Keratinocyte (primary cell): ENCODE data around the gene SYT2. TPM values are rescaled to one million over a fixed set of nuclear protein-coding genes. Genes with fewer than 3 reads are reported as not detected.

Source experiments
- DNase-seq: peaks from one replicate; pipeline ENCODE4 v3.0.0-alpha.2; 2011; ENCODE audit warnings: low read depth, missing footprints, low spot score
- FAIRE-seq: peaks from 2 replicates; lab custom pipeline; 2011; peaks lifted over from hg19 to GRCh38; lab: Jason Lieb, UNC
- H2AFZ ChIP-seq: 2 replicates; pipeline ENCODE4 v1.6.0; 2012; ENCODE audit warnings: low read length, control low read depth, inconsistent platforms; ENCODE audit not compliant: control insufficient read depth
- H3K27ac ChIP-seq: 2 replicates; pipeline ENCODE4 v1.5.1; 2011; ENCODE audit warnings: low read length; ENCODE audit not compliant: control insufficient read depth, insufficient read depth
- H3K27me3 ChIP-seq: 3 replicates; pipeline ENCODE4 v1.6.0; 2011; ENCODE audit warnings: low read length; ENCODE audit not compliant: control insufficient read depth, insufficient read depth; ENCODE audit errors: extremely low read depth
- H3K36me3 ChIP-seq, 2 experiments: 2 replicates in 1 of 2; 3 replicates in 1 of 2; pipeline ENCODE4 v1.5.1; 2011; ENCODE audit warnings: low read length in 2 of 2, mild to moderate bottlenecking in 1 of 2; ENCODE audit not compliant: control insufficient read depth in 2 of 2, insufficient read depth in 2 of 2; ENCODE audit errors: extremely low read depth in 1 of 2
- H3K4me1 ChIP-seq: 3 replicates; pipeline ENCODE4 v1.5.1; 2011; ENCODE audit warnings: low read length; ENCODE audit not compliant: control insufficient read depth, insufficient read depth; ENCODE audit errors: extremely low read depth
- H3K4me2 ChIP-seq: 3 replicates; pipeline ENCODE4 v1.6.0; 2011; ENCODE audit warnings: low read depth, low read length; ENCODE audit not compliant: control insufficient read depth, insufficient read depth; ENCODE audit errors: extremely low read depth
- H3K4me3 ChIP-seq, 3 experiments: fragments of 200-600 bp in 1 of 3; sonication (generic) in 1 of 3; 2 replicates in 2 of 3; 3 replicates in 1 of 3; pipeline ENCODE4 v1.5.1; 2011 to 2016; ENCODE audit warnings: low read length in 3 of 3, mild to moderate bottlenecking in 3 of 3, control low read depth in 2 of 3, inconsistent platforms in 1 of 3, low read depth in 1 of 3, mixed read lengths in 1 of 3, mixed run types in 1 of 3, moderate library complexity in 1 of 3; ENCODE audit not compliant: control insufficient read depth in 2 of 3, insufficient read depth in 2 of 3; ENCODE audit errors: extremely low read depth in 1 of 3
- H3K79me2 ChIP-seq: 2 replicates; pipeline ENCODE4 v1.6.0; 2012; ENCODE audit warnings: low read length; ENCODE audit not compliant: control insufficient read depth, insufficient read depth
- H3K9ac ChIP-seq: 3 replicates; pipeline ENCODE4 v1.6.0; 2011; ENCODE audit warnings: low read length; ENCODE audit not compliant: control insufficient read depth, insufficient read depth; ENCODE audit errors: extremely low read depth
- H3K9me1 ChIP-seq: 3 replicates; pipeline ENCODE4 v1.6.0; 2011; ENCODE audit warnings: low read length; ENCODE audit not compliant: control insufficient read depth, insufficient read depth; ENCODE audit errors: extremely low read depth
- H3K9me3 ChIP-seq: 2 replicates; pipeline ENCODE4 v1.5.1; 2012; ENCODE audit warnings: low read depth, low read length; ENCODE audit not compliant: control insufficient read depth
- H4K20me1 ChIP-seq: 3 replicates; pipeline ENCODE4 v1.6.0; 2011; ENCODE audit warnings: low read length; ENCODE audit not compliant: control insufficient read depth, insufficient read depth; ENCODE audit errors: extremely low read depth
- EZH2 ChIP-seq: IDR thresholded peaks from one replicate; pipeline ENCODE4 v1.6.1; 2012; ENCODE audit warnings: inconsistent platforms, mild to moderate bottlenecking, low read length, moderate library complexity
- dilution Hi-C: fragments of 300-500 bp; cut with MboI; formaldehyde crosslinking; loops from one replicate; pipeline ENCODE4 v1.7.0; 2020; ENCODE audit warnings: low sequenced_read_pairs; ENCODE audit not compliant: extremely low pct_ligation_motif_present
- polyA plus RNA-seq, 5 experiments: library from polyadenylated mRNA; depleted of rRNA in 3 of 5; stranded (reverse) in 3 of 5; stranded (forward) in 1 of 5; unstranded in 1 of 5; fragments of >200 nt; gene quantifications; 1 replicate in 1 of 5; 2 replicates in 3 of 5; 3 replicates in 1 of 5; pipeline versions ENCODE4 v1.2.1 to v1.2.3, GENCODE V29; 2011 to 2012; ENCODE audit warnings: missing spikeins in 2 of 5, low read depth in 1 of 5, low replicate concordance in 1 of 5
- TF ChIP-seq, protein P1 (sequence below), 3 experiments: IDR thresholded peaks in 1 of 3; conservative IDR thresholded peaks in 1 of 3; optimal IDR thresholded peaks in 1 of 3; 2 replicates in 2 of 3; 3 replicates in 1 of 3; pipeline versions ENCODE3 to v1.5.1; 2011; ENCODE audit warnings: low read length in 3 of 3, mild to moderate bottlenecking in 3 of 3, moderate library complexity in 2 of 3, control low read depth in 1 of 3, inconsistent platforms in 1 of 3; ENCODE audit not compliant: insufficient read depth in 2 of 3; ENCODE audit errors: extremely low read depth in 1 of 3

The SYT2 gene
- polyA plus RNA-seq, 1 donor (not counting 4 experiments of a cell fraction or from before 2014, with no cell fraction given) = not detected

DNA sequence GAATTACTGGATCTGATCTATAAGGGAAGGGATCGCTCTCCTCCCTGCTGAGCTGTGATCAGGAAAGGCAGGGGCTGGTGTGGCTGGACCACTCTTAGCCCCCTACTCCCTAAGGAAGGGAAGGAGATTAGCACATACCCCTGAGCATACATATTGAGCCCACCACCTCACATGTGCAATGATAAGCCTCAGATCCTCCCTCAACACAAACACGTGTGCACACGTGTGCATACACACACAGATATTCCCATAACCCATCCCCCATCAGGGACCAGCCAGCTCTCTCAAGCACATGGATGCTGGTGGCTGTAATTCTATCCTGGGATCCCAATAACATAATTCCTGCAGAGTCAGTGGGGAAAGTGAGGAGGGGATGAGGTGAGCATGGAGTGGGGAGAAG lies 21.2 kb downstream of the SYT2 start:
- Histone ChIP-seq H3K27ac (no peak overlapping the region), H3K9ac (no peak overlapping the region), H3K4me2 (no peak overlapping the region), H3K9me1 (no peaks in the 10 kb centered on the region), H4K20me1 (no peaks in the 10 kb centered on the region), H3K9me3 (no peaks in the 10 kb centered on the region), H2AFZ (no peak overlapping the region), H3K27me3 (peaks cover 23% of the 10 kb centered on the region), H3K36me3 (no peaks in the 10 kb centered on the region), H3K4me3 (no peak overlapping the region), H3K79me2 (no peaks in the 10 kb centered on the region), H3K4me1 (no peaks in the 10 kb centered on the region)
- TF ChIP-seq, protein P1, sequence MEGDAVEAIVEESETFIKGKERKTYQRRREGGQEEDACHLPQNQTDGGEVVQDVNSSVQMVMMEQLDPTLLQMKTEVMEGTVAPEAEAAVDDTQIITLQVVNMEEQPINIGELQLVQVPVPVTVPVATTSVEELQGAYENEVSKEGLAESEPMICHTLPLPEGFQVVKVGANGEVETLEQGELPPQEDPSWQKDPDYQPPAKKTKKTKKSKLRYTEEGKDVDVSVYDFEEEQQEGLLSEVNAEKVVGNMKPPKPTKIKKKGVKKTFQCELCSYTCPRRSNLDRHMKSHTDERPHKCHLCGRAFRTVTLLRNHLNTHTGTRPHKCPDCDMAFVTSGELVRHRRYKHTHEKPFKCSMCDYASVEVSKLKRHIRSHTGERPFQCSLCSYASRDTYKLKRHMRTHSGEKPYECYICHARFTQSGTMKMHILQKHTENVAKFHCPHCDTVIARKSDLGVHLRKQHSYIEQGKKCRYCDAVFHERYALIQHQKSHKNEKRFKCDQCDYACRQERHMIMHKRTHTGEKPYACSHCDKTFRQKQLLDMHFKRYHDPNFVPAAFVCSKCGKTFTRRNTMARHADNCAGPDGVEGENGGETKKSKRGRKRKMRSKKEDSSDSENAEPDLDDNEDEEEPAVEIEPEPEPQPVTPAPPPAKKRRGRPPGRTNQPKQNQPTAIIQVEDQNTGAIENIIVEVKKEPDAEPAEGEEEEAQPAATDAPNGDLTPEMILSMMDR (optimal IDR thresholded peaks at IDR 0.05 in 1 of 3, IDR thresholded peaks at IDR 0.05 in 1 of 3, conservative IDR thresholded peaks at IDR 0.05 in 1 of 3; ENCODE audit: extremely low read depth in 1 of 3, insufficient read depth in 2 of 3, low read length in 3 of 3) = no peak
- TF ChIP-seq EZH2 = no peak
- dilution Hi-C loops = no loop called here
- FAIRE-seq (no peak), DNase-seq (no peak)

DNA sequence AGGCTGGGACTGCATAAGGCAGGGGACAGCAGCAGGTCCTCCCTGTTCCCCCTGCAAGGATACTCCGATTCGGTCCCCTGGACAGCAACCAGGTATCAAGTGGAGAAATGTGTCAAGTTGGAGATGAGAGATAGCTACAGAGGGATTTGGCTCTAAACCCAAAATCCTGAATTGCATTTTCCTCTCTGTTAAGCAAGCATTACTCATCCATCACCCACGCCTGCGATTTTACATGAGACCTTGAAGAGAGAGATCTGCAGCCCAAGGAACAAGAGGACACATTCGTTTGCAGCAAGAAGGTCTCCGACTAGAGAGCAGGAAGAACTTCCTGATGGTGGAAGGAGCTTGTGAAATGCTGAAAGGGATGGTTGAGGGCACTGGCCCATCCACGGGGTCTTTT lies 21.9 kb downstream of the SYT2 start:
- dilution Hi-C loops = no loop called here
- no peaks in the 10 kb centered on the region for H3K9me1 ChIP-seq
- no peak overlapping the region for H3K4me2 ChIP-seq

More for the DNA sequence above, 21.9 kb downstream of the SYT2 start:
- Histone ChIP-seq H3K9ac (no peak overlapping the region), H3K9me3 (no peaks in the 10 kb centered on the region), H3K27ac (no peak overlapping the region), H4K20me1 (no peaks in the 10 kb centered on the region), H3K79me2 (no peaks in the 10 kb centered on the region), H2AFZ (no peak overlapping the region), H3K4me1 (no peaks in the 10 kb centered on the region), H3K36me3 (no peaks in the 10 kb centered on the region), H3K27me3 (peaks cover 23% of the 10 kb centered on the region), H3K4me3 (no peak overlapping the region)
- DNase-seq (no peak), FAIRE-seq (no peak)
- TF ChIP-seq, protein P1 (optimal IDR thresholded peaks at IDR 0.05 in 1 of 3, IDR thresholded peaks at IDR 0.05 in 1 of 3, conservative IDR thresholded peaks at IDR 0.05 in 1 of 3; ENCODE audit: extremely low read depth in 1 of 3, insufficient read depth in 2 of 3, low read length in 3 of 3) = no peak
- TF ChIP-seq EZH2 = no peak
